ENCODE results near the gene RNF115.
"Not testable (repeated sequence)": the region's sequence is repeated elsewhere in the genome, so short reads cannot be mapped to it uniquely, and the experiment has no call there.

RNF115 gene

DNA sequence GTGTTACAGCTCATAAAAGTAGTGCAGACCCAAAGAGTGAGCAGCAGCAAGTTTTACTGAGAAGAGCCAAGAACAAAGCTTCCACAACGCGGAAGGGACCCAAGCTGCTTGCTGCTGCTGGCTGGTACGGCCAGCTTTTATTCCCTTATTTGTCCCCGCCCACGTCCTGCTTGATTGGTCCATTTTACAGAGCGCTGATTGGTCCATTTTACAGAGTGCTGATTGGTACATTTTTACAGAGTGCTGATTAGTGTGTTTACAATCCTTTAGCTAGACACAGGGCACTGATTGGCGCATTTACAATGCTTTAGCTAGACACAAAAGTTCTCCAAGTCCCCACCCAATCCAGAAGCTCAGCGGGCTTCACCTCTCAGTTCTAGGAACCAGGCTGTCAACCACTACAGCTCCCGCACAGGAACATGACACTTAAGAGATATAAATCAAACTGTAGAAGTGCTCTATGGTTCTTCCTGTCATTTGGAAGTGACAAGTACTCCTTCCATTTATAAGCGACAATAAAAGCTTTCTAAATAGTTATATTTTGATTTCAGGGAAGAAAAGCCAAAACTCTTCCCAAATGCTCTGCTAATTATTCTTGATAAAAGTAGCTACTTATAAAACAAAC is 28.5 kb downstream of the RNF115 start:
- Histone ChIP-seq H3K27ac (ENCODE audit: low read depth, low read length) (no peak overlapping the region), H3K36me3 (ENCODE audit: control insufficient read depth, insufficient read depth, low read length) (no peaks in the 10 kb centered on the region; the same call in 1 of the 2 replicates), H3K9ac (ENCODE audit: low read length) (no peak overlapping the region), H3K9me3 (ENCODE audit: control insufficient read depth, insufficient read depth, low read depth, low read length) (peaks cover 36% of the 10 kb centered on the region), H3K4me1 (ENCODE audit: control insufficient read depth, insufficient read depth, low read length) (no peaks in the 10 kb centered on the region), H3K27me3 (ENCODE audit: control insufficient read depth, insufficient read depth, low read length) (no peaks in the 10 kb centered on the region), H3K4me3 (ENCODE audit: low read depth, low read length) (no peak overlapping the region)

GRCh38 chr1:145792484-145792883 is 31.4 kb downstream of the RNF115 start:
- no peaks in the 10 kb centered on the region for H3K27me3 ChIP-seq (ENCODE audit: control insufficient read depth, insufficient read depth, low read length)
- H3K4me3 ChIP-seq (ENCODE audit: low read depth, low read length), result no peak overlapping the region
- H3K36me3 ChIP-seq (ENCODE audit: control insufficient read depth, insufficient read depth, low read length), result peaks cover 7% of the 10 kb centered on the region
- H3K4me1 ChIP-seq (ENCODE audit: control insufficient read depth, insufficient read depth, low read length), result no peaks in the 10 kb centered on the region
- no peak overlapping the region for H3K27ac ChIP-seq (ENCODE audit: low read depth, low read length)
- peaks cover 25% of the 10 kb centered on the region for H3K9me3 ChIP-seq (ENCODE audit: control insufficient read depth, insufficient read depth, low read depth, low read length)
- no peak overlapping the region for H3K9ac ChIP-seq (ENCODE audit: low read length)

GRCh38 chr1:145791860-145792259 is 32.0 kb downstream of the RNF115 start:
- H3K4me1 ChIP-seq (ENCODE audit: control insufficient read depth, insufficient read depth, low read length); H3K27ac ChIP-seq (ENCODE audit: low read depth, low read length); H3K27me3 ChIP-seq (ENCODE audit: control insufficient read depth, insufficient read depth, low read length); H3K36me3 ChIP-seq (ENCODE audit: control insufficient read depth, insufficient read depth, low read length); H3K4me3 ChIP-seq (ENCODE audit: low read depth, low read length); H3K9ac ChIP-seq (ENCODE audit: low read length): not testable (repeated sequence)
- peaks cover 19% of the 10 kb centered on the region for H3K9me3 ChIP-seq (ENCODE audit: control insufficient read depth, insufficient read depth, low read depth, low read length)

- no peak overlapping the region for H3K4me3 ChIP-seq (ENCODE audit: low read depth, low read length)
- H3K27me3 ChIP-seq (ENCODE audit: control insufficient read depth, insufficient read depth, low read length), result no peaks in the 10 kb centered on the region
- peaks cover 7% of the 10 kb centered on the region; the same call in 1 of the 2 replicates for H3K36me3 ChIP-seq (ENCODE audit: control insufficient read depth, insufficient read depth, low read length)
- H3K27ac ChIP-seq (ENCODE audit: low read depth, low read length), result no peak overlapping the region
- no peak overlapping the region for H3K9ac ChIP-seq (ENCODE audit: low read length)
- 0 out of 2 replicates have a peak, but pooled peaks cover 3% of the 10 kb centered on the region for H3K4me1 ChIP-seq (ENCODE audit: control insufficient read depth, insufficient read depth, low read length)
- H3K9me3 ChIP-seq (ENCODE audit: control insufficient read depth, insufficient read depth, low read depth, low read length), result no peaks in the 10 kb centered on the region
Measured at GRCh38 chr1:145788580-145788979, 35.3 kb downstream of the RNF115 start.

DNA sequence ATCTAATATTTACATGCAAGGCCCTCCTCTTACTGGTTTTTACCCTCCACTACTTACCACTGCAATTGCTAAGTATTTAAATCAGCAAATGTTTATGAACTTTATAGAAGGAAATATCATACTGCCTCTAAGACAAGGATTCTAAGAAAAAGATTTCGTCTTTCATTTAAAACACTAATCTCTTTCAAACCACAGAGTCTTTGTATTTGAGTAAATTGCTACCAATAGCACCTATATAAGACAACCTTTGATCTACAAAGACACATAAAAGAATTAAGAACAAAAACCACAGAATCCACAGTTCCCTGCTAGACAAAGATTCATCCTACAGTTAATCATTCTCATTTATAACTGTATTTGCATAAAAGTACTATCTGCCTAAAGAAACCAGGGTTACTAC is 37.6 kb downstream of the RNF115 start:
- Histone ChIP-seq H3K9me3 (ENCODE audit: control insufficient read depth, insufficient read depth, low read depth, low read length) (no peaks in the 10 kb centered on the region), H3K4me1 (ENCODE audit: control insufficient read depth, insufficient read depth, low read length) (peaks cover 6% of the 10 kb centered on the region; the same call in 1 of the 2 replicates), H3K4me3 (ENCODE audit: low read depth, low read length) (no peak overlapping the region), H3K9ac (ENCODE audit: low read length) (no peak overlapping the region), H3K27ac (ENCODE audit: low read depth, low read length) (no peak overlapping the region), H3K27me3 (ENCODE audit: control insufficient read depth, insufficient read depth, low read length) (no peaks in the 10 kb centered on the region), H3K36me3 (ENCODE audit: control insufficient read depth, insufficient read depth, low read length) (peaks cover 12% of the 10 kb centered on the region)

GRCh38 chr1:145785547-145785946 is 38.3 kb downstream of the RNF115 start:
- no peaks in the 10 kb centered on the region for H3K9me3 ChIP-seq (ENCODE audit: control insufficient read depth, insufficient read depth, low read depth, low read length)
- H3K27me3 ChIP-seq (ENCODE audit: control insufficient read depth, insufficient read depth, low read length), result no peaks in the 10 kb centered on the region
- H3K4me1 ChIP-seq (ENCODE audit: control insufficient read depth, insufficient read depth, low read length), result peaks cover 6% of the 10 kb centered on the region; the same call in 1 of the 2 replicates
- H3K4me3 ChIP-seq (ENCODE audit: low read depth, low read length), result no peak overlapping the region
- H3K36me3 ChIP-seq (ENCODE audit: control insufficient read depth, insufficient read depth, low read length), result peaks cover 12% of the 10 kb centered on the region
- H3K27ac ChIP-seq (ENCODE audit: low read depth, low read length), result no peak overlapping the region
- no peak overlapping the region for H3K9ac ChIP-seq (ENCODE audit: low read length)

DNA sequence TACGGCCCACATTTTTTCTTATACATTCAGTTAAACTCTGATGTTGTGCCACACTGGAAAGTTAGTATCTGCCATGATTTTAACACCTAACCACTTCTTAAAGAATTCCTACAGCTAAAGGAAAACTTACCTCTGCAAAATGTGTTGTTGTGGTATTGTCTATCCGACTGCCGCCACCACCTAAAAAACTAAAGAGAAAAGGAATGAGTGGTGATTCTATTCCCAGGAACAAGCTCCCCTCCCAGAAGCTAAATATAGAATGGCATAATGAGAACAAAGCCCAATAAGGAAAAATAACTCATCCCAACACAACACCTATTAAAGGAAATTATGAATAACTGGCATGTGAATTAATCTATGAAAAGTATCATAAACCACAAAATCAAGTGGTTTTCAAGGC is 39.5 kb downstream of the RNF115 start:
- Histone ChIP-seq H3K27ac (ENCODE audit: low read depth, low read length) (no peak overlapping the region), H3K36me3 (ENCODE audit: control insufficient read depth, insufficient read depth, low read length) (peaks cover 12% of the 10 kb centered on the region)

GRCh38 chr1:145782272-145783099 is 41.4 kb downstream of the RNF115 start:
- Histone ChIP-seq H3K9me3 (ENCODE audit: control insufficient read depth, insufficient read depth, low read depth, low read length) (no peaks in the 10 kb centered on the region), H3K36me3 (ENCODE audit: control insufficient read depth, insufficient read depth, low read length) (peaks cover 4% of the 10 kb centered on the region; the same call in 1 of the 2 replicates), H3K9ac (ENCODE audit: low read length) (no peak overlapping the region), H3K27ac (ENCODE audit: low read depth, low read length) (no peak overlapping the region), H3K4me3 (ENCODE audit: low read depth, low read length) (no peak overlapping the region), H3K27me3 (ENCODE audit: control insufficient read depth, insufficient read depth, low read length) (no peaks in the 10 kb centered on the region), H3K4me1 (ENCODE audit: control insufficient read depth, insufficient read depth, low read length) (peaks cover 6% of the 10 kb centered on the region; the same call in 1 of the 2 replicates)

More for the DNA sequence above, 39.5 kb downstream of the RNF115 start:
- Histone ChIP-seq H3K9me3 (ENCODE audit: control insufficient read depth, insufficient read depth, low read depth, low read length) (no peaks in the 10 kb centered on the region), H3K4me3 (ENCODE audit: low read depth, low read length) (no peak overlapping the region), H3K4me1 (ENCODE audit: control insufficient read depth, insufficient read depth, low read length) (peaks cover 6% of the 10 kb centered on the region; the same call in 1 of the 2 replicates), H3K9ac (ENCODE audit: low read length) (no peak overlapping the region), H3K27me3 (ENCODE audit: control insufficient read depth, insufficient read depth, low read length) (no peaks in the 10 kb centered on the region)

DNA sequence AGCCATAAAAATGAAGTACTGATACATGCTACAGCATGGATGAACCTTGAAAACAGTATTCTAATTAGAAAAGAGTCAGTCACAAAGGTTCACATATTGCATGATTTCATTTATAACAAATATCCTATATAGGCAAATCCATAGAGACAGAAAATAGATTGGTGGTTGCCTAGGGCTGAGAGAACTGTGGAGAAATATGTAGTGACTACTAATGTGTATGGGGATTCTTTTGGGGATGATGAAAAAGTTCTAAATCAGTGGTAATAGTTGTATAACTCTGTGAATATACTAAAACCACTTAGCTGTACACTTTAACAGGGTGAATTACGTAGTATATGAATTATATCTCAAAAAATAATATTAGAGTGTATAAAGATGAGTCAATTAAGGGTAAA is 45.8 kb downstream of the RNF115 start:
- H3K27ac ChIP-seq (ENCODE audit: low read depth, low read length), result no peak overlapping the region
- H3K36me3 ChIP-seq (ENCODE audit: control insufficient read depth, insufficient read depth, low read length), result 0 out of 2 replicates have a peak, but pooled peaks cover under 1% of the 10 kb centered on the region
- peaks cover 2% of the 10 kb centered on the region; the same call in 1 of the 2 replicates for H3K4me1 ChIP-seq (ENCODE audit: control insufficient read depth, insufficient read depth, low read length)
- H3K9ac ChIP-seq (ENCODE audit: low read length), result no peak overlapping the region
- H3K27me3 ChIP-seq (ENCODE audit: control insufficient read depth, insufficient read depth, low read length), result no peaks in the 10 kb centered on the region
- no peaks in the 10 kb centered on the region for H3K9me3 ChIP-seq (ENCODE audit: control insufficient read depth, insufficient read depth, low read depth, low read length)
- H3K4me3 ChIP-seq (ENCODE audit: low read depth, low read length), result no peak overlapping the region

DNA sequence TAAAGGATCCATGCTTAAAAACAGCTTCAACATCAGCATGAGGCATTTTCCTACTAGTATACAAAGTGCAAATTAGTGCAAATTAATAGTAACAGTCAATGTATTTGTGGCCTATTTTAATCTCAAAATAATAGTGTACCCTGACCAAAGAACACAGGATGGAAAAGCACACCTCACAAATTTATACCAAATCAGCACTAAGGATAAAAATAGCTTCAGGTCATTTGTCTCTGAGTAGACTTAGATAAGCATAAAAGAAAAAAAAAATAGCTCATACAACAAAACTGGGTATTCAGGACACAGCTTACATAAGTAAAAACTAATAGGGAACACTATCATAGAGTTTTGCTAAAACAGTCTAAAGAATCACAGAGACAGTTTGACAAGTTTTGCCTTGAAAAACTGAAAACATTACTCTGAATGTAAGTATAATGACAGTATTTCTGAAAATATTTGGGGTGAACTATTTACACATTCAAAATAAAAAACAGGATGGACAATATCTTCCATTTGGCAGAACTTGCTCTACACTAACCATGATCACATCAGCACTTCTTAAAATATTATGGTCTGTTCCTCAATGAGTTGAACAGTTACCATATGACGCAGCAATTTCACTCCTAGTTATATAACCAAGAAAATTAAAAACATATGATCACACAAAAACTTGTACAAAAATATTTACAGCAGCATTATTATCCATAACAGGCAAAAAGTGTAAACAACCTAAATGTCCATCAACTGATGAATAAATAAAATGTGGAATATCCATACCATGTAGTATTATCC is 46.3 kb downstream of the RNF115 start:
- Histone ChIP-seq H3K9me3 (ENCODE audit: control insufficient read depth, insufficient read depth, low read depth, low read length) (no peaks in the 10 kb centered on the region), H3K27ac (ENCODE audit: low read depth, low read length) (no peak overlapping the region), H3K4me3 (ENCODE audit: low read depth, low read length) (no peak overlapping the region), H3K27me3 (ENCODE audit: control insufficient read depth, insufficient read depth, low read length) (no peaks in the 10 kb centered on the region), H3K36me3 (ENCODE audit: control insufficient read depth, insufficient read depth, low read length) (no peaks in the 10 kb centered on the region), H3K4me1 (ENCODE audit: control insufficient read depth, insufficient read depth, low read length) (peaks cover 1% of the 10 kb centered on the region; the same call in 1 of the 2 replicates), H3K9ac (ENCODE audit: low read length) (no peak overlapping the region)
